ENCODE results near the gene ERN1.

GRCh38 chr17:64063766-64064224 is 66.1 kb downstream of the ERN1 start:
- TF ChIP-seq, protein P1, sequence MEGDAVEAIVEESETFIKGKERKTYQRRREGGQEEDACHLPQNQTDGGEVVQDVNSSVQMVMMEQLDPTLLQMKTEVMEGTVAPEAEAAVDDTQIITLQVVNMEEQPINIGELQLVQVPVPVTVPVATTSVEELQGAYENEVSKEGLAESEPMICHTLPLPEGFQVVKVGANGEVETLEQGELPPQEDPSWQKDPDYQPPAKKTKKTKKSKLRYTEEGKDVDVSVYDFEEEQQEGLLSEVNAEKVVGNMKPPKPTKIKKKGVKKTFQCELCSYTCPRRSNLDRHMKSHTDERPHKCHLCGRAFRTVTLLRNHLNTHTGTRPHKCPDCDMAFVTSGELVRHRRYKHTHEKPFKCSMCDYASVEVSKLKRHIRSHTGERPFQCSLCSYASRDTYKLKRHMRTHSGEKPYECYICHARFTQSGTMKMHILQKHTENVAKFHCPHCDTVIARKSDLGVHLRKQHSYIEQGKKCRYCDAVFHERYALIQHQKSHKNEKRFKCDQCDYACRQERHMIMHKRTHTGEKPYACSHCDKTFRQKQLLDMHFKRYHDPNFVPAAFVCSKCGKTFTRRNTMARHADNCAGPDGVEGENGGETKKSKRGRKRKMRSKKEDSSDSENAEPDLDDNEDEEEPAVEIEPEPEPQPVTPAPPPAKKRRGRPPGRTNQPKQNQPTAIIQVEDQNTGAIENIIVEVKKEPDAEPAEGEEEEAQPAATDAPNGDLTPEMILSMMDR (IDR thresholded peaks at IDR 0.05; ENCODE audit: insufficient read depth, low read length), result peak; percentile 35
- TF ChIP-seq SPI1 (IDR thresholded peaks at IDR 0.05; ENCODE audit: borderline replicate concordance, low read depth) (no peak), POLR2AphosphoS5 (IDR thresholded peaks at IDR 0.05; ENCODE audit: low read depth) (no peak), GABPA (IDR thresholded peaks at IDR 0.05; ENCODE audit: low read depth) (no peak)
- TF ChIP-seq, protein P2, sequence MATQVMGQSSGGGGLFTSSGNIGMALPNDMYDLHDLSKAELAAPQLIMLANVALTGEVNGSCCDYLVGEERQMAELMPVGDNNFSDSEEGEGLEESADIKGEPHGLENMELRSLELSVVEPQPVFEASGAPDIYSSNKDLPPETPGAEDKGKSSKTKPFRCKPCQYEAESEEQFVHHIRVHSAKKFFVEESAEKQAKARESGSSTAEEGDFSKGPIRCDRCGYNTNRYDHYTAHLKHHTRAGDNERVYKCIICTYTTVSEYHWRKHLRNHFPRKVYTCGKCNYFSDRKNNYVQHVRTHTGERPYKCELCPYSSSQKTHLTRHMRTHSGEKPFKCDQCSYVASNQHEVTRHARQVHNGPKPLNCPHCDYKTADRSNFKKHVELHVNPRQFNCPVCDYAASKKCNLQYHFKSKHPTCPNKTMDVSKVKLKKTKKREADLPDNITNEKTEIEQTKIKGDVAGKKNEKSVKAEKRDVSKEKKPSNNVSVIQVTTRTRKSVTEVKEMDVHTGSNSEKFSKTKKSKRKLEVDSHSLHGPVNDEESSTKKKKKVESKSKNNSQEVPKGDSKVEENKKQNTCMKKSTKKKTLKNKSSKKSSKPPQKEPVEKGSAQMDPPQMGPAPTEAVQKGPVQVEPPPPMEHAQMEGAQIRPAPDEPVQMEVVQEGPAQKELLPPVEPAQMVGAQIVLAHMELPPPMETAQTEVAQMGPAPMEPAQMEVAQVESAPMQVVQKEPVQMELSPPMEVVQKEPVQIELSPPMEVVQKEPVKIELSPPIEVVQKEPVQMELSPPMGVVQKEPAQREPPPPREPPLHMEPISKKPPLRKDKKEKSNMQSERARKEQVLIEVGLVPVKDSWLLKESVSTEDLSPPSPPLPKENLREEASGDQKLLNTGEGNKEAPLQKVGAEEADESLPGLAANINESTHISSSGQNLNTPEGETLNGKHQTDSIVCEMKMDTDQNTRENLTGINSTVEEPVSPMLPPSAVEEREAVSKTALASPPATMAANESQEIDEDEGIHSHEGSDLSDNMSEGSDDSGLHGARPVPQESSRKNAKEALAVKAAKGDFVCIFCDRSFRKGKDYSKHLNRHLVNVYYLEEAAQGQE (IDR thresholded peaks at IDR 0.05; ENCODE audit: insufficient replicate concordance, low read depth), result no peak

Data from HL-60 (cell line).